ENCODE data around the gene AP1M2. TPM values are rescaled to one million over a fixed set of nuclear protein-coding genes. Genes with fewer than 3 reads are reported as not detected.

The AP1M2 gene
- total RNA-seq, 1 experiment from 2014 or later = 146 TPM

DNA sequence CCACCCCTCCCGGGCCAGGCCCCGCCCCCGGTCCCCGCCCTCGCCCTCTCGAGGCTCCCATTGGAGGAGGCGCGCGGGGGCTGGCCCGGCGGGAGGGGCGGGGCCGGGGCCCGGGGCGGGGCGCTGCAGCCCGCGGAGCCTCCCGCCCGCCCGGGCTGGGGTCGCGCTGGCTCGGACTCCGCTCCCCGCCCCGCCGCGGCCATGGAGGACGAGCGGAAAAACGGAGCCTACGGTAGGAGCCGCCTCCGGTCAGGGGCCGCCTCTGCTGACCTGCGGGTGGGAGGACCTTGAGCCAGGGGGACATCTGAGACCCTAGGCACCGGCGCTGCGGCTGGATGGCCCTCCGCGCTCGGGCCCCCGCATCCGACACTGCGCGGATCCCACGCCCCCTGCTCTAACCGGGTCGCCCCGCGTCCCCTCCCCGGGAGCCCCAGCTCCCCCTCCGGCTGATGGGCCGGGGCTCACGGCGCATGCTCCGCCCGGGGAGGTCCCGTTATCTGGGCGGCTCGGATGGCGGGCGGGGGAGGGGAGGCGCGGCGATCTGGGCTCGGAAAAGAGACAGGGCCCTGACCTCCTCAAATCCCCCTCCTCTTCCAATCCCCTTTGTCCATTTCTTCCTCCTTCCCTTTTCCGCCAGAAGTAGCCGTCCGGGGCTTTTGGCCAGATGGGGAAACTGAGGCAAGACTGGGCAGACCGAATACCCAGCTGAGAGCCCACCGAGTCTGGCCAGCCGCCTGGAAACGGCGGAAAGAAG, 15.4 kb upstream of the AP1M2 start:
- Mint-ChIP-seq H3K4me1 (peaks cover 16 to 18% of the 10 kb centered on the region in 2 experiments), H3K36me3 (ENCODE audit: insufficient read depth in 1 of 3, low read depth in 3 of 3) (no peaks in the 10 kb centered on the region; a peak in 1 of 7 replicates), H3K4me3 (peak overlapping the region; percentile 77 to 90), H3K27ac (peak overlapping the region in 1 of 3 experiments; percentile 74; a peak in 2 of 7 replicates), H3K9me3 (no peaks in the 10 kb centered on the region), H3K27me3 (ENCODE audit: low read depth) (peaks cover 8% of the 10 kb centered on the region)
- Histone ChIP-seq H3K79me1 (ENCODE audit: insufficient read depth, low read depth, low read length, poor library complexity, severe bottlenecking) (no peaks in the 10 kb centered on the region), H3K23me2 (ENCODE audit: insufficient read length, low read depth, low read length, poor library complexity, severe bottlenecking) (peaks cover 11% of the 10 kb centered on the region), H3K4ac (ENCODE audit: low read depth, low read length) (no peak overlapping the region), H2AFZ (ENCODE audit: low read length) (no peak overlapping the region), H2AK5ac (ENCODE audit: insufficient read length, low read length) (no peak overlapping the region), H3K27me3 (ENCODE audit: insufficient read depth, low read length) (no peaks in the 10 kb centered on the region), H4K8ac (replicated peaks; ENCODE audit: insufficient read length, low read depth, low read length) (no peak overlapping the region), H3K14ac (ENCODE audit: insufficient read depth, low read length) (peak overlapping the region; percentile 95), H4K91ac (ENCODE audit: insufficient read length, low read depth, low read length) (no peak overlapping the region), H3K4me2 (ENCODE audit: insufficient read depth, insufficient read length, low read length) (peak overlapping the region; percentile 91), H2BK15ac (ENCODE audit: low read depth, low read length) (no peak overlapping the region), H2BK120ac (ENCODE audit: low read depth, low read length, poor library complexity, severe bottlenecking) (no peak overlapping the region), H3K23ac (ENCODE audit: insufficient read length, low read depth, low read length) (no peak overlapping the region), H2BK20ac (ENCODE audit: low read depth, low read length, poor library complexity, severe bottlenecking) (no peak overlapping the region), H4K5ac (ENCODE audit: insufficient read length, low read depth, low read length) (no peak overlapping the region), H3K4me1 (ENCODE audit: insufficient read depth, low read length) (no peaks in the 10 kb centered on the region), H2BK12ac (ENCODE audit: insufficient read length, low read depth, low read length) (no peak overlapping the region), H3K27ac (ENCODE audit: insufficient read length, low read depth, low read length) (no peak overlapping the region), H3T11ph (ENCODE audit: low read length) (no peak overlapping the region), H3K79me2 (ENCODE audit: insufficient read depth, low read length) (no peaks in the 10 kb centered on the region; the same call in 1 of the 2 replicates), H3K18ac (ENCODE audit: insufficient read length, low read depth, low read length) (peak overlapping the region; percentile 93), H4K20me1 (ENCODE audit: control insufficient read depth, insufficient read depth, insufficient read length) (no peaks in the 10 kb centered on the region), H3K9me3 (ENCODE audit: control insufficient read depth, low read depth, low read length) (no peaks in the 10 kb centered on the region), H3K56ac (ENCODE audit: insufficient read length, low read depth, low read length) (no peak overlapping the region), H2BK5ac (ENCODE audit: insufficient read length, low read length) (no peak overlapping the region), H3K9ac (ENCODE audit: extremely low read depth, insufficient read length, low read length) (peak overlapping the region; percentile 72)
- WGBS (ENCODE audit: extremely low coverage, insufficient read length, low lambda C conversion rate) = no CpG with 5 or more reads among the region's 76 CpGs
- TF ChIP-seq, protein P1, sequence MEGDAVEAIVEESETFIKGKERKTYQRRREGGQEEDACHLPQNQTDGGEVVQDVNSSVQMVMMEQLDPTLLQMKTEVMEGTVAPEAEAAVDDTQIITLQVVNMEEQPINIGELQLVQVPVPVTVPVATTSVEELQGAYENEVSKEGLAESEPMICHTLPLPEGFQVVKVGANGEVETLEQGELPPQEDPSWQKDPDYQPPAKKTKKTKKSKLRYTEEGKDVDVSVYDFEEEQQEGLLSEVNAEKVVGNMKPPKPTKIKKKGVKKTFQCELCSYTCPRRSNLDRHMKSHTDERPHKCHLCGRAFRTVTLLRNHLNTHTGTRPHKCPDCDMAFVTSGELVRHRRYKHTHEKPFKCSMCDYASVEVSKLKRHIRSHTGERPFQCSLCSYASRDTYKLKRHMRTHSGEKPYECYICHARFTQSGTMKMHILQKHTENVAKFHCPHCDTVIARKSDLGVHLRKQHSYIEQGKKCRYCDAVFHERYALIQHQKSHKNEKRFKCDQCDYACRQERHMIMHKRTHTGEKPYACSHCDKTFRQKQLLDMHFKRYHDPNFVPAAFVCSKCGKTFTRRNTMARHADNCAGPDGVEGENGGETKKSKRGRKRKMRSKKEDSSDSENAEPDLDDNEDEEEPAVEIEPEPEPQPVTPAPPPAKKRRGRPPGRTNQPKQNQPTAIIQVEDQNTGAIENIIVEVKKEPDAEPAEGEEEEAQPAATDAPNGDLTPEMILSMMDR (conservative IDR thresholded peaks at IDR 0.05) = no peak
- peak; percentile 86 for DNase-seq

Data from H9 (cell line).